Superior temporal gyrus (tissue), 1 donor: Measurements from ENCODE around the gene ESRRB.

Source experiments
- DNase-seq: peaks from one replicate; pipeline ENCODE4 v3.0.0-alpha.2; 2016; ENCODE audit errors: extremely low spot score

Gene ESRRB

DNA sequence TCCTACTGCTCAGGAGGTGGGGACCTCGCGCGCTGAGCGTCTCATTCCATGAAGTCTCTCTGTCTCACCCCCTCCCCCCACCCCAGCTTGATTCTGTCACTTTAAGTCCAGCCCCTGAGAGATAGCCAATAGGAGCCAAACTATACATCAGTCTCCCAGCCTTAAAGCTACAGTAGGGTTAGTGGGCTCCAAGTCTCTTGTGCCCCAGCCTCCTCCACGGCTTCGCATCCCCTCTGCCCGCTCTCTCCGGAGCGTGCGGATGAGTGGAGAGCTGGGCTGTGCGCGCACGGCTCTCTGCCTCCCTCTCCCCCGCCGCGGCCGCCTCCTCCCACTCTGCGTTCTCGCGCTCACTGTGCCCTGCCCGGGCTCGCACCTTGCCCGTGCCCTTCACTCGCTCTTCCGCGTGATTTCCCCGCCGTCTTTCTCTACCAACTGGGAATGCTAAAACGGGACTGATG is at the start of gene ESRRB:
Gene ESRRB (plus strand): TSS at position 191 of the 458 bp plus-strand sequence. CDS start 265 bp downstream, at position 456.
- peak; percentile 16 for DNase-seq

GRCh38 chr14:76326918-76327689 is 48.8 kb upstream of the ESRRB start:
- DNase-seq = no peak

GRCh38 chr14:76328457-76329137 is 47.3 kb upstream of the ESRRB start:
- DNase-seq = no peak

DNA sequence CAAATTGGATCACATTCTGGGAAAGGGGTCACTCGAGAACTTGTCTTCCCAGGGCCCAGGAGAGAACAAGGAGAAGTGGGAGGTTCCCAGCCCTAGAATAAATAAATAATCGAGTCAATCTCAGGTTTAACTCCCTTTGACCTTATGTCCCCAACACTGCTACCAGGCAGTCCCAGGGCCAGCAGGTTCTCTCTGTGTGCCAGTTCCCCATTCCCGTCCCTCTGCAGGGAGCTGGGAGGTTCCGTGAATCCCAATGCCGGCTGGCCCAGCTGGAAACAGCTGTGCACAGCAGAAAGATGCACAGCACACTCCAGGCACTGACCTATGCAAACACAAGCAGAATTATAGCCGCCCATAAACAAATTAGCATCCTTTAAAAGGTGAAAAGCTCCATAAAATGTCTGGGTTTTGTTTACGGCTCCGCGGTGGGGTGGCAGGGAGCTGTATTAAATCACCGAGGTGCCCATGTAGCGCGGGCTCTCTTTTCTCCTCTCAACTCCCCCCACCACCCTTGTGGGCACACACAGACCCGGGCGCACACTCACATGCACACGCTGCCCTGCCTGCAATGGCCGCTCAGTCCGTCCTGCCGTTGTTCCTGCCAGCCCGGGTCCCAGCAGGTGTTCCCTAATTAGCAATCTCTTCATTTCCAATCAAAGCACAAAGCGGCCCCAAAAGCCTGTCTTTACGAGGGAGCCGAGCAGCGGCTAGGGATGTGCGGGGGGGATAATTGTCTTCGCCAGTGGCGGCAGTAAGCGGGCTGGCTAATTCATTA is 46.6 kb upstream of the ESRRB start:
- no peak for DNase-seq

- no peak for DNase-seq
These were observed 46.0 kb upstream of the ESRRB start for GRCh38 chr14:76329951-76330350.

- DNase-seq = no peak
These were observed 45.3 kb upstream of the ESRRB start for GRCh38 chr14:76330411-76331327.

DNA sequence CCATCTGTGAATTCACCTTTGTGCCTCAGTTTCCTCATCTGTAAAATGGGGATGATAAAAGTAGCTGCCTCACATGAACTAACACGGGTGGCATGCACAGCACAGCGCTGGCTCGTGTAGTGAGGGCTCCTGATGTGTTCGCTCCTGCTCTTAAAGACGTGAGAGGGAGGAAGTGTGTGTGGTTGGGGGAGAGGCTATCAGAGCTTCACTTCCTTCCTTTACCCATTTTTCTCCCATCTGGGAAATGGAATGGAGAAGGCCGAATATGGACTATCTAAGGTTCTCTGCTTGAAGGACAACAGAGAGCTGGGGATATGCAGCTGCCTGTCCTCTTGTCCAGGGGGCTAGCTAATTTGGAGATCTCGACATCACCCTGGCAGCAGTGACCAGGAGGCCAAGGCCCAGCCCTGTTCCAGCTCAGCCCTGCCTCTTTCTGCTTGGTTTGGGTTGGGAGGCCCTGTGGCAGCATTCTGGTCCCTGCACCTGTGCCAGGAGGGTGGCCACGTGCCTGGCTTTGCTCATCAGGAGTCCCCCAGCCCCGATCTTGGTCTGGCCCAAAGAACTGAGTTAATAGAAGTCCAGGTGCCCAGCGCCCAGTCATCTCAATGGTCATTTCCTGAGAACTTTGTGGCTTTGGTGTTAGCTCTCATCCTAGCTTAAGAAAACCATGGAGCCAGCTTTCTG is 44.5 kb upstream of the ESRRB start:
- DNase-seq = no peak

- DNase-seq = no peak
These were observed 42.3 kb upstream of the ESRRB start for GRCh38 chr14:76333664-76334063.

GRCh38 chr14:76334316-76334715 is 41.6 kb upstream of the ESRRB start:
- no peak for DNase-seq

DNA sequence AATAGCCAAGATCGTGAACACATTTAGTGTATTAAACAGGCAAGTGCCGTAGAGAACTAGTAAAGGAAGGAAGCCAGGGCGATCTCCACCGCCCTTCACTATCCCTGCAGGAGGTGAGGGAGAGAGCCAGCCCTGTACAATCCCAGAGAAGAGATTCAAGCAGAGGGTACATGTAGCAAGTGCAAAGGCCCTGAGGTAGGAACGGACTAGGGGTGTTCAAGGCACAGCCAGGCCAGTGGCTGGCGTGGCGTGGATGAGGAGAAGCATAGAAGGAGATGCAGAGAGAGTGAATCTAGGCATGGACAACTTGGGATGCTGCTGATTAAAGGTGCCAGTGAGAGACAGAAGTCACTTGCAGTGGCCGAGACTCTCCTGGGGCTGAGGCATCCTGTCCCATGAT is 39.1 kb upstream of the ESRRB start:
- DNase-seq = no peak

DNA sequence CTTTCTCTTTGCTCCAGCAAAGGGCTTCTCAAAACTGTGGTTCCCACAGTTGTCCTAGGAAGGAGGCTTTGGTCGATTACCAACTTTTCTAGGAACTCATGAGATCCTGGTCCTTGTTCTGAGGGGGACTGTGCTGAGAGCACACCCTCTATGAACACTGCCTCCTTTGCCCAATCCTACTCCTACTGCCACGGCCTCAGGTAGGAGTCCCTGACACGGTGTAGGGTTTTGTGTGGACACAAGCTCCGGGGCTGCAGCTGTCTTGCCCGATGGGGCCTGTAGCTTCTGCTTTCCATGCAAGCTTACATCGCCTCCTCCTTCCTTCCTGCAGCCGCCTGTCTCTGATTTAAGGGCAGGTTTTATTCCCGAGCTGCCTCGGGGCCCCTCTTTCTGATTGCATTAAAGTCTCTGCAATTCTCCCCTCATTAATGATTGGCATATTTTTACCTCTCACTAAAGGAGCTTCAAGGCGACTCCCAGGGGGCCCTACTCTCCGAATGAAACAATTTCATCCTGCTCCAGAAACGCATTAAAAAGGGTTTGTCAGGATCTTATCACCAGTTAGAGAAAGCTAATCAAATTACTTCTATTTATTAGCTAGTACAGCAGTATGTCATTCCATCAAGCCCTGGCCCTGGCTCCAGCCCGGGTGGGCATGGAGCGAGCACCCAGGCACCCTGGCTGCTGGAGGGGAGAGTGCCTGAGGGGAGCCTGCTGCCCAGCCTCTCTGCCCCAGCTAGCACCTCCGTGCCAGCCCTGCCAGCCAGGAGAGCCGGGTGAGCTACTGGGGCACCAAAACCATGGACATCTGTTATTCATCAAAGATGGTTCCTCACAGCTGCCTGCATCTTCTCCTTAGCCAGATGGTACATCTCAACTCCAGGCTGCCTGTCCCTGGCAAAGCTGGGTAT is 38.0 kb upstream of the ESRRB start:
- no peak for DNase-seq

DNA sequence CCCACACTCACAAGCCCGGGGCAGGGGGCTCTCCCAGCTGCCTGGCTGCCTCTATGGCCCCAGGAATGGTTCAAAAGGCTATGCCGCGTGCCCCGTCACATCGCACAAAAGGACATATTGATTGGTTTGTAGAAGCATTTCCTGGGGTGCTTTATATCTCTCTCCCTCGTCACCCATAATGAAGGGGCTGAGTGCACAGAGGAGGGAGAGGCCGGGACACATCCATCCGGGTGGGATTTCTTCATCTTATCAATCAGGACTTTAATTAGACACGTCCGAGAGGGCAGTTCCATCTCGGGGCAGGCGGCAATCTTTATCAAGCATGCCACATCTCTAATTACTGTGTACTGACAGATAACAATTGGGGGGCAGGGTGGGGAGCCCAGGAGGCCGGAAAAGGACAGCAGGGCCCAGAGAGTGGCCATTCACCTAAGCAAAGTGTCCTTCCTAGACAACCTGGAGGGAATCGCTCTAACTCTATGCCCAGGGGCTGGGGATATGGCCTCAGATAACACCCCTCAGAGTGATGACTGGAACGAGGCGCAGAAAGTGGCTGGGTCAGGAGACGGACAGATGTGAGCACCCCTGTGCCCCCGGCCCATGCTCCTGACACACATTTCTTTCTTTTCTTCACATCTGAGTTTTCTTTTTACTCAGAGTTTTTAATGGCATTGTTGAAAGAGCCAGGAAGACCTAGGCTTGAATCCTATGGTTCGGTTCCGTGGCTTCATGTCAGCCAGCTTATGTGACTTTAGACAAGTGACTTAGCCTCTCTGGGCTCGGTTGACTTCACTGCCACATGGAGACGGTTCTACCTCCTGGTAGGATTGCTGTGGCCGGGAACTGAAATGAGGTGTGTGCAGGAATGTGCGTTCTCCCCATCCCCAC is 36.0 kb upstream of the ESRRB start:
- DNase-seq = no peak

DNA sequence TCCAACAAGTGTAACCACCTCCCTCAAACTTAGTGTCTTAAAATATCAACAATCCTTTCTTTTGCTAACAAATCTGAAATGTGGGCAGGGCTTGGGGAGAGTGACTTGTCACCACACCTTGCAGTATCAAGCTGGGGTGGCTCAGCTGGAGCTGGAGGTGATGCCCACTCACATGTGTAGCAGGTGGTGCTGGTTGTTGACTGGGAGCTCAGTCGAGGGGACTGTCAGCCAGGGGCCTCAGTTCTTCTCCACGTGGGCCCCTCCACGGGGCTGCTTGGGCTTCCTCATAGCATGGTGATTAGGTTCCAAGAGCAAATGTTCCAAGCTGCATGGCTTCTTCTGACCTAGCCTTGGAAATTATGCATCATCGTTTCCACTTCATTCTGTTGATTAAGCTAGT is 32.6 kb upstream of the ESRRB start:
- no peak for DNase-seq

DNA sequence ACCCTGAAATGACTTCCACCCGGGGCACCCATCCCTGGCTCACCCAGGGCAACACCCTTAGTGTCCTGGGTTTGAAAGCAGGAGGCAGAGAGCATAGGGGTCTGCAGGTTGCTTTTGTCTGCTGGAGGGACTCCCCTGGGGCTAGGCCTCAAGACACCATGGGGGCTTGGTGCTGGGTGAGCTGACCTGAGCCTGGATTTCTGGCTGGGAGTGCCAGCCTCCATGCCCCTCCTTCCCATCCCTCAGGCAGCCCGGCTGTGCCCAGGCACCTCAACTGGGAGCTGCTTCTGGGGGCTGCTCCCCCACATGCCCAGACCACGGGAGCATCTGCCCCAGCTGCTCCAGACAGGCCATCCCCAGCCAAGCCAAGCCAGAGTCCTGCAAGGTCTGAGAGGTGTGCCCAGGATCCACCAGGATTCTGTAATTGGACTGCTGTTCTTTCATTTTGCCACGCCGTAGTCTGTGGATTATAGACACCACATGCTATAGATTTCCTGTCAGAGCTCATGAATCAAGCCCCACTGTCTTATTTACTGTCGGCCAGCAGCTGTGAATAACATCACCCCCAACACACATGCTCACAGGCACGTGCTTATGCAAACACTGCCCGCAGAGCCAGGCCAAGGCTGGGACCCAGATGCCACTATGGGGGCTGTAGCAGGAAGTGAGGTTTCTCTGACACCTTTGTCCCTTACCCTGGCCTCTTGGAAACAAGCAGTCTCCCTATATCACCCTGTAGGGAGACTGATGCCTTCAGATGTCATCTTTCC is 29.4 kb upstream of the ESRRB start:
- no peak for DNase-seq

DNA sequence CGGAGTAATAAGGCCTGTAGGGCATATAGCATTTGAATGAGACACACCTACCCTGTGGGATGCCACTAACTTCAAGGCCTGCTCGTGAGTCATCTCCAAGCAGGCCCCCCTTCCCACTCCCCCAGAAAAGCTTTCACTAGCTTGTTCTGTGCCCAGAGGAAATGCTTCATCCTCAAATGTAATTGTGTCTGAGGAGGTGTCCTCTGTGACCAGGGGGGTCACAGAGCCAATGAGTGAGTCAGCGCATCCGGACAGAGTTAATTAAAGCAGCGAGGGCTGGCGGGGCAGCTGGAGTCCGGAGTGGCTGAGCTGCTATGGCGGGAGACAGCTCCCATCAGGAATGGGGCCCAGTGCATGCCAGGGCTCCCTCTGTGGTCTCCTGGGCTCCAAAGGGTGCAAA is 27.0 kb upstream of the ESRRB start:
- DNase-seq = no peak

DNA sequence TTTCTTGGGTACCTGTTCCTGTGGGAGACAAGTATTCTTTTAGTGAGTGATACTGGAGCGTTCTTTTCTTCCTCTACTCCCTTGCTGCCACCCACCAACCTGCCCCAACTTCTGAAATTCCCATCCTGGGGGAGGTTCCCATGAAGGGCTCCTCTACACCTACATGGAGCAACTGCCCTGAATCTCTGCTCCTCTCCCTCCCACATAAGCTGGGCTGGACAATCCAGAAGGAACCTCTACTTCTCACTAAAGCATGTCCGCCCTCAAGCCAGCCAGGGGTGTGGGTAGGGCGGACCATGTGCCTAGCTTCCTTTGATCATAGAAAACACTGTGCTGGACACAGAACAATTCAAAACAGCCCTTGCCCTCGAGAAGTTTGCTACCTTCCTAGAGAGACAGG is 25.9 kb upstream of the ESRRB start:
- no peak for DNase-seq

DNA sequence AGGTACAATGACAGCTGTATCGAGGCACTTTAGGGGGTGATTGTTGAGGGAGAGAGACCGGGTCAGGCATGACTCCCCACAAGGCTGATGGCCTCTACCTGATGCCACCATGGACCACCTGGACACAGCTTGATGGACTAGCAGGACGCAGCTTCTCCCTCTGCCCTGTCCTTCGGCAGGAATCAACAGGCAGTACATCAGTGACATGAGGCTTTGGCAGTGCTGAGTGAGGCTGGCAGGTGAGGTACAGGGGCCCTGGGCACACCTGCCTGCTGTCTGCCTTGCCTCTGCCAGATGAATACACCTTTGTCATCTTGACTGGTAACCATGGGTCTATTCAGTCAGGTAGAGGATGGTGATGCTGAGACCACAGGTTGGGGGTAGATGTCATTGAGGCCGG is 25.3 kb upstream of the ESRRB start:
- DNase-seq = no peak

GRCh38 chr14:76351941-76352340 is 24.0 kb upstream of the ESRRB start:
- no peak for DNase-seq
